Fibroblast of the aortic adventitia (primary cell): Measurements from ENCODE around the gene MAPRE2. TPM values are rescaled to one million over a fixed set of nuclear protein-coding genes. Genes with fewer than 3 reads are reported as not detected.

ENCODE experiments used
- DNase-seq: peaks from one replicate; pipeline ENCODE4 v3.0.0-alpha.2; 2010; ENCODE audit warnings: low read depth
- H3K4me3 ChIP-seq: 2 replicates; pipeline ENCODE4 v1.5.1; 2011; ENCODE audit warnings: low read depth, mild to moderate bottlenecking, control low read depth, low read length, moderate library complexity
- total RNA-seq: library from RNA; depleted of rRNA; stranded (reverse); fragments of >200 nt; gene quantifications from 2 replicates; pipeline ENCODE4 v1.2.3, GENCODE V29; 2012; ENCODE audit warnings: low replicate concordance
- TF ChIP-seq, protein P1 (sequence below): IDR thresholded peaks from 2 replicates; pipeline ENCODE4 v1.5.1; 2011; ENCODE audit warnings: mild to moderate bottlenecking, low read length, control low read depth, inconsistent platforms; ENCODE audit not compliant: insufficient read depth

Gene MAPRE2
- total RNA-seq, 1 donor: 44.7 TPM

- no peak overlapping the region for H3K4me3 ChIP-seq
- TF ChIP-seq, protein P1, sequence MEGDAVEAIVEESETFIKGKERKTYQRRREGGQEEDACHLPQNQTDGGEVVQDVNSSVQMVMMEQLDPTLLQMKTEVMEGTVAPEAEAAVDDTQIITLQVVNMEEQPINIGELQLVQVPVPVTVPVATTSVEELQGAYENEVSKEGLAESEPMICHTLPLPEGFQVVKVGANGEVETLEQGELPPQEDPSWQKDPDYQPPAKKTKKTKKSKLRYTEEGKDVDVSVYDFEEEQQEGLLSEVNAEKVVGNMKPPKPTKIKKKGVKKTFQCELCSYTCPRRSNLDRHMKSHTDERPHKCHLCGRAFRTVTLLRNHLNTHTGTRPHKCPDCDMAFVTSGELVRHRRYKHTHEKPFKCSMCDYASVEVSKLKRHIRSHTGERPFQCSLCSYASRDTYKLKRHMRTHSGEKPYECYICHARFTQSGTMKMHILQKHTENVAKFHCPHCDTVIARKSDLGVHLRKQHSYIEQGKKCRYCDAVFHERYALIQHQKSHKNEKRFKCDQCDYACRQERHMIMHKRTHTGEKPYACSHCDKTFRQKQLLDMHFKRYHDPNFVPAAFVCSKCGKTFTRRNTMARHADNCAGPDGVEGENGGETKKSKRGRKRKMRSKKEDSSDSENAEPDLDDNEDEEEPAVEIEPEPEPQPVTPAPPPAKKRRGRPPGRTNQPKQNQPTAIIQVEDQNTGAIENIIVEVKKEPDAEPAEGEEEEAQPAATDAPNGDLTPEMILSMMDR: no peak
- no peak for DNase-seq
Observed at GRCh38 chr18:35138773-35139172, 97.6 kb downstream of the MAPRE2 start.

- TF ChIP-seq, protein P1: no peak
- DNase-seq: no peak
- no peak overlapping the region for H3K4me3 ChIP-seq
Observed at GRCh38 chr18:35139517-35139916, 98.3 kb downstream of the MAPRE2 start.

- no peak for DNase-seq
- TF ChIP-seq, protein P1: no peak
- H3K4me3 ChIP-seq: no peak overlapping the region
Observed at GRCh38 chr18:35141077-35141476, 99.9 kb downstream of the MAPRE2 start.

DNA sequence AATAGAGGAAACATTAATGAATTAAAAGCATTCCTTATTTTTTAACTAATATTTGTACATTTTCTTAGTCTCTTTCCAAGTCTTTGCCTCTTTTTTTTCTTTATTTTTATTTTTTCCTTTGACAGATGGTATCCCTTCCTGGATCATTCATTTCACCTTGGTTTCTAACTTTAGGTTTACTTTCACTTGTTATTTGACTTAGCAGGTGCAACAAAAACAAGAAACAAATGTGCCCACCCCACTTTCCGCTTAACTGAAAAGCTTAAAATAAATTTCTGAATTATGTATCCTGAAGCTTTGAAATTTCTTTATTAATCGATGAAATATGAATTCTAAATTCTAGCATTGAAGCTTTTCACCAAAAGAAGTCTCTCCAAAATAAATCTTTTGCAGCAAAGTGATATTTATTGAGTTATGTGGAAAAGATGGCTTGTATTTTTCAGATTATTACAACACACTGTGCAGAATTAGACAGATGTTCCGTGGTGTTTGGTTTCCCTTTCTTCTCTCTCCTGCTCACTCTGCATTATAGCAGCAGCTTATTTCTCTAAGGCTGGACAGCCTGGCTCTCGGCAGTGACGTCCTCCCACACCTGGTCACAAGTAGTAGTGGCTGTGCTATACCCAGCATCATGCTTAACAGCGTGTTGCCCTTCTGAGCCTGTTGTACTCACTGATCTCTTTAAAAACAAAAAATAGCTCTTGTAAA is 100.5 kb downstream of the MAPRE2 start:
- no peak for DNase-seq
- TF ChIP-seq, protein P1: no peak
- H3K4me3 ChIP-seq: no peak overlapping the region

GRCh38 chr18:35142275-35142615 is 101.0 kb downstream of the MAPRE2 start:
- H3K4me3 ChIP-seq: no peak overlapping the region
- TF ChIP-seq, protein P1: no peak
- no peak for DNase-seq

- DNase-seq: peak; percentile 74
- TF ChIP-seq, protein P1: peak; percentile 88
- H3K4me3 ChIP-seq: no peak overlapping the region
Observed at GRCh38 chr18:35143622-35144596, 102.7 kb downstream of the MAPRE2 start.
